GM19395 (cell line): ENCODE data around the gene CYTH4.

Experiments
- ATAC-seq: cut with Tn5 transposase; IDR thresholded peaks from one replicate; pipeline ENCODE4 v1.9.1; 2021; ENCODE audit warnings: mild to moderate bottlenecking, moderate library complexity; ENCODE audit not compliant: unreplicated experiment

Gene CYTH4

GRCh38 chr22:37269936-37270678 is 12.2 kb upstream of the CYTH4 start:
- ATAC-seq, result no peak

DNA sequence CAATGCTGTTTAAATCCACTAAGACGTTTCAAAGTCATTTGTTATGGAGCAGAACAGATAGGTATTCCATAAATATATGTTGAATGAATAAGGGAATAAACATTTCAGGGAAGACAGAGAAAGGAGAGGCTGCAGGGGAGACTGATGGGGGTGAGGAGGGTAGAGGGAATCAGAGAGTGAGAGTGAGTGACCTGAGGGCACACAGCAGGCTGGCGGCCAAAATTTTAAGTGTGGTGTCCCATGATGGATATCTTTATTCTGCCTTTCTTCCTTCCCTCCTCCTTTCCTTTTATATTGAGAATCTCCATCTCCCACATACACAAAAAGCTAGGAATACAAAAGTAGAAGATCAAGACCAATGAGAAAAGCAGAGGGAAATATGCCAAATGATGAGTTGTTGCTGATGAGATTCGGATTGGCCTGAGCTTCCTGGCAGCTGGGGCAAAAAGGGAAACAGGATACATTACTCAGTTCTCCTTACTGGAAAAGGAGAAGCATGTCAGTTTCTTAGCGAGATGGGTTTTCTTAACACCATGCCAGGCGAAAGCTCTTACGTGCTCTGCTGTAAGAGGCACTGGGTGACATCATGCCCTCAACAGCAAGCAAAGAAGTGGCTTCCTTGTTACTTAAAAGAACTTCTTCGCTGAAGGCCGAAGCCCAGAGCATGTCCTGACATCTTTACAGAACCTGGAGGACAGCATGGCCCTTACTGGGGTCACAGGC is 11.2 kb upstream of the CYTH4 start:
- ATAC-seq, result no peak

DNA sequence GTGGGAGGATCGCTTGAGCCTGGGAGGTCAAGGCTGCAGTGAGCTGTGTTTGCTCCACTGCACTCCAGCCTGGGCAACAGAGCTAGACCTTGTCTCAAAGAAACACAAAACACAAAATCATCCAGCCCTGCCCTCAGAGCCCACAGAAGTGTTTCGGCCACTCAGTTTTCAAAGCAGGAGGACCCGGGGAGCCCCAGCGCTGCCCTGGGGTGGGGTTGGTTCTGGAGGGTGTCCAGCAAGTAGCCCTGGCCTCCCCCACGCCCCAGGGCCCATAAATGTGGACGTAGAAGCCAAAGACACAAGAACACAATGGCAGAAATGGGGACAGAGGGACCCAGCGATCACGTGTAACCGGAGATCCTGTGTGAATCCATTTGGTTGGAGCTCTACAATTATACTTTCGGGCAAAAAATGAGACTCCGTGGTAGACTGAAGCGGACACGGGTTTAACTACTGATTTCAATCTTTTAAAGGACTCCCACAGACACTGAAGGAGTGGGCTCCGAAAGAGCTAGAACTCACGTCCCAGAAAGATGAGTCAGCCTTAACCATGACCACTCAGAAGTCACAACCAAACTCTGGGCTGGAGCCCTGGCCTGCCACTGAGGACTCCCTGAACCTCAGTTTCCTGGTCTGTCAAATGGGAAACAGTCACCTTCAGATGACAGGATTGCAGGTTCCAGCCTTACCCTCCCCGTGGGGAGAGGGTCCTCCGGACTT is 9.0 kb upstream of the CYTH4 start:
- no peak for ATAC-seq

- no peak for ATAC-seq
These were observed 8.5 kb upstream of the CYTH4 start for GRCh38 chr22:37273846-37274225.

DNA sequence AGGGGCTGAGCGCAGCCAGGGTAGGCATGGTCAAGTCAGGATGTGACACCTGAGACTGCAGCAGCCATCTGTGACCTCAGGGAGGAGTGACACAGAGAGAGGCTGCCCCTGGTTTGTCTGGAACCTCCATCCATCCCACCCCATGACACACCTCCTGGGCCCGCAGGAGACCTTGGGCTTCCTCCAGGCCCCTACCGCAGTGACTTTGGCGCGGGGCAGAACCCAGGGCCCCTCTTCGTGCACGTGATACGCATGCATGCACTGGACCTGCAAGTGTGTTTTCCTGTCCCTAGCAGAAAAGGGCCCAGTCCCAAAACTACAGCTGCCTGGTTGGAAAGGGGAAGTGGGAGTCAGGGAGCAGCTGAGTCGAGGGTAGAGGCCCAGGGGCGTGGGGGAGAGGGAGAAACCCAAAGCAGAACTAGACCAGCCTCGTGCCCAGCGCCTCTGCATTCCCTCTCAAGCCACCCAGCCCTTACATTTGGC is 7.9 kb upstream of the CYTH4 start:
- ATAC-seq, result no peak

- no peak for ATAC-seq
These were observed 7.2 kb upstream of the CYTH4 start for GRCh38 chr22:37275134-37275533.

- ATAC-seq, result no peak
These were observed 6.7 kb upstream of the CYTH4 start for GRCh38 chr22:37275622-37276021.

DNA sequence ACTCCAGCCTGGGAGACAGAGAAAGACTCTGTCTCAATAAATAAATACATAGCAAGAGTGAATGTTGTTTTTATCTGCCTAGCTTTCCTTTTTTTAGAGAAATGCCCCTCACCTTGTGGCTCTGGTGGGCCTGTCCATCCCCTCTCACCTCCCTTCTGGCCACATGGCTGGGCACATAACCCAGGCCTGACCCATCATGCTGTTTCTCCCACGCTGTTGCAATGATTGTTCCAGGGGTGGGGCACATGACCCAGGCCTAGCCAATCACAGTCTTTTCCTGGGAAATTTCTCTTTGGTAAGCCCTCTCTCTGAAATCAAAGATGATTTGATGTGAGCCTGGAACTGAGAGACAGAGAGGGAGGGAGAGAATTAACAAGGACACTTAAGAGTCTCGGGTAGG is 5.5 kb upstream of the CYTH4 start:
- no peak for ATAC-seq

DNA sequence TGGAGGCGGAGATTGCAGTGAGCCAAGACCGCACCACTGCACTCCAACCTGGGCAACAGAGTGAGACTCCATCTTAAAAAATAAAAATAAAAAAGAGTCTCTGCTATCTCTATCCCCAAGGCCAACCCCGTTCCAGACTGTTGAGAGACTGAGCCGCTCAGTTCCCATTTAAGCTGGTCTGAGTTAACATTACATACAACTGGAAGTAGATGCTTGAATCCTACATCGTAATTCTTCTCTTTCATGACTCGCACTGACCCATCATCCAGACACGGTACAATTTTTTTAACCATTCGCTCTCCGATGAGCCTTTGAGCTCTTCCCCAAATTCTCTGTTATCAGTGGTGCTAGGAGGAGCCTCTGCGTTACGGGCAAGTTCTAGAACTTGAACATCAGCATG is 4.9 kb upstream of the CYTH4 start:
- no peak for ATAC-seq

DNA sequence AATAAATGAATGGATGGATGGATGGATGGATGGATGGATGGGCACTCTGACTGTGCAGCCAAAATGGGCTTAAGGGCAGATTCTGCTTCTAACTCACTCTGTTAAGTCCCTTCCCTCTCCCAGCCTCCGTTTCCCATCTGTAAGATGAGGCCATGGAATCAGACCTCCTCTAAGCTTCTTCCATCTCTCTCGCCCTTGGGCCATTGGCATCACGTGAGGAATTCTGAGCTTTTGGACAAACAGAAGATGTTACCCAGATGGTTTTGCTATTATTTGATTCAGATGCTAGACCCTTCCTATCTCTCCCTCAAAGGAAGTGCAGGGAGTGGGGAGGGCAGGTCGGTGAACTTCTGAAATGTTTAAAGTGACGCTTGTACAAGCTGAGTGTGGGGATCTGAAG is 4.0 kb upstream of the CYTH4 start:
- no peak for ATAC-seq

DNA sequence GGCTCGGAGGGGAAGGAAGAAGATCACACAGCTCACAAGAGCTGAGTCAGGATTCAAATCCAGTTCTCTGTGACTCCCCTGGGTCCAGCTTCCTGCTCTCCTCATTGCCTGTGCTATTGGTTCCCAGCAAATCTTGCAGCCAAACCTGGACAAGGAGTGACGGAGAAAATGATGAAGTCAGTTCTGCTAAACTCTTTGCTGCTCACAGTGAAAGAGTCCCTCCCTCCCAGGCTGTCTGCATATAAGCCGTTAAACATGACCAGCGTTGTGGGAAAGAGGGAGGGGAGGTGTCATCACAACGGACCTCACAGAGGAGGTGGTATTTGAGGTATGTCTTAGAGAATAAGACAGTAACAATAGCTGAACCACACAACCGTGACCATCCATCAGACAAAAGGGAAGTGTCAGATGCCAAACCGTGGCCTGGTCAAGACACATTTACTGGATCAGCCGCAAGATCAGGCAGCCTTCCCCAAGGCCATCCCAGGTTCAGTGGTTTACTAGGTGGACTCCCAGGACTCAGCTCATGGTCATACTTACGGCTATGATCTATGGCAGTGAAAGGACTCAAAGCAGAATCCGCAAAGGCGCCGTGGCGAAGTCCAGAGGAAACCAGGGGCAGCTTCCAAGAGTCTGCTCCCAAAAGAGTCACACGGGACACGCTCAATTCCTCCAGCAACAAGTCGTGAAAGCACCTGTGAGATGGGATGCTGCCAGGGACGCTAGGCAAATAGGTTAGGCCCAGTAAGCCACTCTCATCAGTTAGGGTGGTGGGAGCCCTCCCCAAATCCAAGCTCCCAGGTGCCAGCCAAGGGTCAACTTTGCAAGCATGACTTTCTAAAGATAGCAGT is 2.8 kb upstream of the CYTH4 start:
- no peak for ATAC-seq

DNA sequence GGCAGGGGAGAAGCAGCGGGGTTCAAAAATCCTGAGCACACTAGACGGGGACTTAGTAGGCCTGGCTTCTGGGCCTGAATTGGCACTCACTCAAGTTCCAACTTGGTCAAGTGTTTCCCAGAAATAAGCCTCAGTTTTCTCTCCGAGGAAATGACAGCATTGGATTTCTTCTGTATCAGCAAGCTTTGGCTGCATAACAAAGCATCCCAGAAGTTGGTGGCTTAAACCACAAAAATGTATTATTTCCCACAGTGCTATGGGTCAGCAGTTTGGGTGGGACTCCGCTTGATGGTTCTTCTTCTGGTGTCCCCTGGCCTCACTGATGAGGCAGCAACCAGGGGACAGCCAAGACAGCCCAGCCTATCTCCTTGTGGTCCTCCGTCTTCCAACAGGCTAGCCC is 1.6 kb upstream of the CYTH4 start:
- no peak for ATAC-seq

DNA sequence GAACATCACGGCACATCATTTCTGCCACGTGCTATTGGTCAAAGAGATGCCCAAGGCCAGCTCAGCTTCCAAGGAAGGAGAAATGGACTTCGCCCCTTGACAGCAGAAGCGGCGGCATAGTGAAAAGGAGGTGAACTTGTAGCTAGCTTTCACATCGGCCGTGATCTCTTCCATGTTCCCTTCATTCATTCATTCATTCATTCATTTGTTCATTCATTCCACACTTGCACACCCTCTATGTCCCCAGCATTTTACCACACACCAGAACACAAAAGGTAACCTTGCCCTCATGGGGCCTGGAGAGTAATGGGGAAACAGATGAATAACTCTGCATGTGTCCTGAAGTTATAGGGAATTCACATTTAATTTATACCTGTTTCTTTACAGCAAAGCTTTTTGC is 1.1 kb upstream of the CYTH4 start:
- ATAC-seq, result no peak

DNA sequence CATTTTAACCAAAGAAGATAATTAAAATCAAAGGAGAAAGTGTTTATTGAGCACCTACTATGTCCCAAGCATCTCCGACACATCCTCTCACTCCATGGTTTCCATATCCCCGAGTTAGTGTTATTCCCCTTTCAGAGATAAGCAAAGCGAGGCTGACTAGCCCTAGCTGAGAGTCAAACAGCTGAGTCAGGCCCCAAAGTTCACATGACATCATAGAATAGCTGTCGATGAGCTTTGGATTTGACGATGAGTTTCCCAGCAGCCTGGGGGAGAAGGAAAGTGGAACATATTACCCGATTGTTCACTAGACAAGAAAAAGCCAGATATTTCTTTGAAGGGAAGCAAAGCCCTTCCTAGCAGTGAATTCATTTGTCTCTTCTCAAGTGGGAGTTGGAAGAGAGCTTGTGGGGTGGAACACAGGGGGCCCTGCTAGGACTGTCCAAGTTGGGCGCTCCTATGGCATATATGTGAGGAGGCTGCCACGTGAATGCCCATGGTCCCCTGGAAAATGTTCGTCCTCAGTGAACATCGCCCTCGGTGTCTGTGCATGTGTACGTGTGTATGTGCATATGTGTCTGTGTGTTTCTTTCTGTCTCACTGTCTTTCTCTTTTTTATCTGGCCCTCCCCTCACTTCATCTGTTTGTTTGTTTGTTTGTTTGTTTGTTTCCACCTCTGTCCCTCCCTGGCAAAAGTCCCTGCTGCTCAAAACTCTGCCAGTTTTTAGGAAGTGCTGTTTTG is 493 bp upstream of the CYTH4 start:
- no peak for ATAC-seq

GRCh38 chr22:37283393-37283937 is 1.2 kb downstream of the CYTH4 start:
- no peak for ATAC-seq

DNA sequence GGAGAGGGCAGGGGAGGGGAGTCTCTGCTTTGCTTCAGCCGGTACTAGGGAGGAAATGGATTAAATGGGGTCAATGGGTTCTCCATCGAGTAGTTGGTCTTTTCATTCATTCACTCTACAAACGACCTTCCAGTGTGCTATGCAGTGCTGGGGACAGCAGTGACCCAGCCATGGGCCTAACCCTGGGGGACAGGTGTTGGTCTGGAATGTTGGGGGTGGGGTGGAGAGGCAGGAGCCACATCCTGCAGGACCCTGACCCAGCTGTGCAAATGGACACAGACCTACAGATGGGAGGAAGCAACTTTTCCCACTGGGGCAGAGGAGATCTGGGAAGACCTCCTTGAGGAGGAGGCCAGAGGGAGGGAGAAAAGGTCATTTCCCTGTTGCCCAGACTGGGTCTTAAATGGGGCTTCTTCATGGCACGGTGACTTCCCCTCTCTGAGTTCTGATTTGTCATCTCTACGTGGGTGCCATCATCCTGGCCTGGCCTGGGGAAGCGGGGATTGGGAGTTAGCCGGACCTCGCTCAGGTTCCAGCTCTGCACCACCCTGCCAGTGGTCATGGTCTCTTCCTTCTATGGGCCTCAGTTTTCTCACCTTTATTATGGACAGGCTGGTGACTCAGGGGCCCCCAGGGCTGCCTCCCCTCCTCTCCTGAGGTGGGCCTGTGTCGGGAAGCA is 2.0 kb downstream of the CYTH4 start:
- no peak for ATAC-seq

DNA sequence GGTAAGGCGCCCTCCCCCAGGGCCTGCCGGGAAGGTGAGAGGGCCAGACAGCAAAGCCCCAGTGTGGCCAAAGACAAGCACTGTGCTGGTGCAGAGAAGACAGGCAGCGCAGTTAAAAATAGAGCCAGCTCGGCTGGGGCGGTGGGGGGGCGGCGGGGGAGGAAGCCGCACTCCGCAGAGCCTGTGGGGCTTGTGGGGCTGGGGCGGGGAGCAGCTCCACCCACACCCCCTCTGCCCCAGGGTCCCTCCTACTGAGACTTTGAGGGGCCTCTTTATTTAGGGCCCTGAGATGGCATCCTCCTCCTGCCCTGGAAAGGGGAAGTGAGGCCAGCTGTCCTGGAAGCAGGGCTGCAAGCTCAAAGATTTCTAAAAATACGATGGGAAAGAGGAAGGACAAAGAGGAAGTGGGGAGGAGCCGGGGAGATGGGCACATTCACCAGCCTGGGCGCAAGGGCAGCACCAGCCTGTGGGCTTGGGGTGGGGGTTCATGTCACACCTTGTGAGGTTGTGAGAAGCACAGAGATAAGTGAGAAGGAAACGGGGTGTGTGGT is 2.6 kb downstream of the CYTH4 start:
- ATAC-seq, result no peak

- no peak for ATAC-seq
These were observed 3.6 kb downstream of the CYTH4 start for GRCh38 chr22:37285937-37286336.

- ATAC-seq, result no peak
These were observed 5.2 kb downstream of the CYTH4 start for GRCh38 chr22:37287550-37287951.
